AG04450 (cell line): ENCODE results near the gene TSKS. TPM values are rescaled to one million over a fixed set of nuclear protein-coding genes. Genes with fewer than 3 reads are reported as not detected.

ENCODE experiments used
- CTCF ChIA-PET: fragments of 300-600, 350-600 bp; formaldehyde crosslinking; extraction: SDS; loops from one replicate; lab custom pipeline; 2022; ENCODE audit warnings: antibody characterized with exemption, inconsistent platforms; lab: Charles Lee
- POLR2A ChIA-PET: fragments of 350-600 bp; formaldehyde crosslinking; extraction: SDS; loops from one replicate; lab custom pipeline; 2021; ENCODE audit warnings: antibody characterized with exemption, inconsistent platforms; lab: Yijun Ruan, JAX
- DNase-seq: peaks from one replicate; pipeline ENCODE4 v3.0.0-alpha.2; 2011; ENCODE audit warnings: low read depth, low spot score
- H3K27ac ChIP-seq: one replicate; pipeline ENCODE4 v1.5.1; 2012; ENCODE audit warnings: low read depth, low read length, control low read depth
- H3K27me3 ChIP-seq: one replicate; pipeline ENCODE4 v1.6.0; 2012; ENCODE audit warnings: low read length; ENCODE audit not compliant: control insufficient read depth, insufficient read depth
- H3K4me3 ChIP-seq: 2 replicates; pipeline ENCODE4 v1.5.1; 2011; ENCODE audit warnings: mild to moderate bottlenecking, low read depth, low read length, control low read depth
- H3K9me3 ChIP-seq: 2 replicates; pipeline ENCODE4 v1.5.1; 2012; ENCODE audit warnings: low read length; ENCODE audit not compliant: control insufficient read depth, insufficient read depth
- CTCF ChIP-seq: IDR thresholded peaks from 2 replicates; pipeline ENCODE4 v1.5.1; 2011; ENCODE audit warnings: low read depth, low read length, control low read depth, inconsistent platforms
- polyA minus RNA-seq: library from RNA; depleted of rRNA, polyadenylated mRNA; stranded (reverse); fragments of >200 nt; gene quantifications from 2 replicates; pipeline ENCODE4 v1.2.3, GENCODE V29; 2011; rRNA and poly(A)+ RNA removed
- polyA plus RNA-seq: library from polyadenylated mRNA; depleted of rRNA; stranded (reverse); fragments of >200 nt; gene quantifications from 2 replicates; pipeline ENCODE4 v1.2.3, GENCODE V29; 2011; rRNA removed

TSKS gene, protein sequence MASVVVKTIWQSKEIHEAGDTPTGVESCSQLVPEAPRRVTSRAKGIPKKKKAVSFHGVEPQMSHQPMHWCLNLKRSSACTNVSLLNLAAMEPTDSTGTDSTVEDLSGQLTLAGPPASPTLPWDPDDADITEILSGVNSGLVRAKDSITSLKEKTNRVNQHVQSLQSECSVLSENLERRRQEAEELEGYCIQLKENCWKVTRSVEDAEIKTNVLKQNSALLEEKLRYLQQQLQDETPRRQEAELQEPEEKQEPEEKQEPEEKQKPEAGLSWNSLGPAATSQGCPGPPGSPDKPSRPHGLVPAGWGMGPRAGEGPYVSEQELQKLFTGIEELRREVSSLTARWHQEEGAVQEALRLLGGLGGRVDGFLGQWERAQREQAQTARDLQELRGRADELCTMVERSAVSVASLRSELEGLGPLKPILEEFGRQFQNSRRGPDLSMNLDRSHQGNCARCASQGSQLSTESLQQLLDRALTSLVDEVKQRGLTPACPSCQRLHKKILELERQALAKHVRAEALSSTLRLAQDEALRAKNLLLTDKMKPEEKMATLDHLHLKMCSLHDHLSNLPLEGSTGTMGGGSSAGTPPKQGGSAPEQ
- polyA plus RNA-seq, result not detected in 2 replicates
- 0.09 TPM in 1 of 2 replicates, not detected in the other for polyA minus RNA-seq

GRCh38 chr19:49763230-49763629, at the start of gene TSKS:
TSS of gene TSKS (minus strand) at chr19:49763306. CDS start at chr19:49763247, 59 bp downstream.
- H3K27me3 ChIP-seq, result no peaks in the 10 kb centered on the region
- H3K27ac ChIP-seq, result no peak within 1 kb of the TSS
- no peak for TF ChIP-seq CTCF
- ChIA-PET CTCF (interaction anchor here (0.7 kb wide), 1 partner anchor 82 kb away, joined by 3 read pairs; no protein-coding TSS in a partner anchor), POLR2A (no interaction called here)
- H3K9me3 ChIP-seq, result no peaks in the 10 kb centered on the region
- no peak within 1 kb of the TSS for H3K4me3 ChIP-seq
- DNase-seq, result no peak

DNA sequence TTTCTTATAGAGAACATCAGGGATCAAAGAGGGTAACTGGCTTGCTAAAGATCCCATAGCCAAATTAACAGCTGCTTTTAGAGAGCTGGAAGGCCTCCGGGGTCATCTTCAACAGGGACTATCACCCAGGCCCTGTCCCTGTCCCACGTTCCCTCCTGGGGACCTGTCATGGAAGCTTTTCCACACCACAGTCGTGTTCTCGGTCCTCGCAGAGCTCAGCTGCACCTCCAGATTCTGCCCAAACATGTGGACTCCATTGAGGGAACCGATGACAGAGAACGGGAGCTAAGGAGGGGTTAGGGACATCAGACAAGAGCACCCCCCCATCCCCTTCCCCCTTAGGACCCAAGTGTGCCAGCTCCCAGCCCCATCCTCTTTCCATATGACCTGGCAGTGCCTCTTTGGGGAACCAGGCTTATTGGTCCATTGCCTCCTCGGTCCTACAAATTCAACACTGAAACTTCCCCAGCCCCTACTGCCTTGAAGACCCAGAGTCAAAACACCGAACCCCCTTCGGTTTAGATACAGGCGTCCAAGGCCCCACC, 49.4 kb upstream of the TSKS start:
- CTCF ChIA-PET, result interaction anchor here (1.1 to 1.4 kb wide), 3 partner anchors 8 to 131 kb away, joined by 3 to 4 read pairs (median 3); partner anchors contain the start of gene PTOV1
- TF ChIP-seq CTCF, result no peak
- Histone ChIP-seq H3K9me3 (no peaks in the 10 kb centered on the region; the same call in 1 of the 2 replicates), H3K4me3 (peak overlapping the region; percentile 90), H3K27ac (peak overlapping the region; percentile 95), H3K27me3 (no peaks in the 10 kb centered on the region)
- DNase-seq, result no peak
- POLR2A ChIA-PET, result interaction anchor here (0.6 to 1.3 kb wide), 3 partner anchors 38 to 55 kb away, joined by 3 to 5 read pairs (median 3); partner anchors contain the start of gene PTOV1

GRCh38 chr19:49811328-49811727, 48.2 kb upstream of the TSKS start:
- no peak overlapping the region for H3K27ac ChIP-seq
- CTCF ChIA-PET, result no interaction called here
- no peaks in the 10 kb centered on the region for H3K27me3 ChIP-seq
- no peak overlapping the region for H3K4me3 ChIP-seq
- DNase-seq, result no peak
- no peaks in the 10 kb centered on the region; the same call in 1 of the 2 replicates for H3K9me3 ChIP-seq
- POLR2A ChIA-PET, result no interaction called here
- no peak for TF ChIP-seq CTCF

DNA sequence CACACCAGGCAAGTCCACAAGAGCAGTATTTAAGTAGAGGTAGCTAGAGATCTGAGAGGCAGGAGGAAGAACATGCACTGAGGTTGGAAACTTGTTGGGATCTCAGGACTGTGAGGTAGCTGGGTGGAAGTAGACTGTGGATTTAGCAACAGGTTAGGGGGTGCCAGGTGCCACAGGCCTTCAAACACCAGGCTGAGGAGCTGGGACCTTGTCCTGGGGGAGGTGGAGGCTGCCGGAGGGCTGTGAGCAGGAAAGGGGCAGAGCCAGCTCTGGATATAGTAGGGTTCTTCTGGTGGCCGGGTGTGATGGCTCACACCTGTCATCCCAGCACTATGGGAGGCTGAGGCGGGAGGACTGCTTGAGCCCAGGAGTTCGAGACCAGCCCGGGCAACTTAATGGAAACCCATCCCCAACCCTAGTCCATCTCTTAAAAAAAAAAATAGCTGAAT, 46.9 kb upstream of the TSKS start:
- Histone ChIP-seq H3K4me3 (peak overlapping the region; percentile 77), H3K27ac (peak overlapping the region; percentile 39), H3K9me3 (no peaks in the 10 kb centered on the region; the same call in 1 of the 2 replicates), H3K27me3 (no peaks in the 10 kb centered on the region)
- no peak for TF ChIP-seq CTCF
- DNase-seq, result no peak
- ChIA-PET POLR2A (interaction anchor here (0.5 to 1.4 kb wide), 4 partner anchors 43 to 98 kb away, joined by 3 to 7 read pairs (median 4); no protein-coding TSS in a partner anchor), CTCF (interaction anchor here (1.5 kb wide), 1 partner anchor 125 kb away, joined by 3 read pairs; no protein-coding TSS in a partner anchor)
